Measurements from ENCODE around the gene USP5. TPM values are rescaled to one million over a fixed set of nuclear protein-coding genes. Genes with fewer than 3 reads are reported as not detected.
A peak's percentile ranks its signal among the peaks of the same experiment; 100 is the strongest.

USP5 gene
- total RNA-seq, 2 experiments from 2014 or later: 115 to 123 TPM

GRCh38 chr12:6847676-6848075, 4.3 kb upstream of the USP5 start:
- Mint-ChIP-seq H3K36me3 (ENCODE audit: low read depth) (peaks cover 34% of the 10 kb centered on the region), H3K4me1 (ENCODE audit: low read depth) (peaks cover 17% of the 10 kb centered on the region), H3K9me3 (no peaks in the 10 kb centered on the region), H3K27ac (no peak overlapping the region), H3K27me3 (ENCODE audit: low read depth) (no peaks in the 10 kb centered on the region), H3K4me3 (no peak overlapping the region)
- intact Hi-C loops (cut with micrococcal nuclease): no loop called here
- DNase-seq: no peak
- CTCF ChIA-PET: interaction anchor here (1.0 to 2.1 kb wide), 3 partner anchors 13 to 163 kb away, joined by 3 to 6 read pairs (median 4); partner anchors contain the start of gene SPSB2

GRCh38 chr12:6849427-6849826, 2.5 kb upstream of the USP5 start:
- no peak for DNase-seq
- Mint-ChIP-seq H3K27me3 (ENCODE audit: low read depth) (no peaks in the 10 kb centered on the region), H3K4me1 (ENCODE audit: low read depth) (peaks cover 31% of the 10 kb centered on the region), H3K27ac (no peak overlapping the region), H3K9me3 (no peaks in the 10 kb centered on the region), H3K4me3 (peak overlapping the region; percentile 86), H3K36me3 (ENCODE audit: low read depth) (peaks cover 36% of the 10 kb centered on the region)
- intact Hi-C loops (cut with micrococcal nuclease): no loop called here
- CTCF ChIA-PET: interaction anchor here (0.6 to 2.1 kb wide), 5 partner anchors 13 to 121 kb away, joined by 3 to 6 read pairs (median 3); partner anchors contain the start of genes MLF2 and SPSB2

- no peak for DNase-seq
- no peaks in the 10 kb centered on the region for H3K9me3 Mint-ChIP-seq
- H3K27me3 Mint-ChIP-seq (ENCODE audit: low read depth): no peaks in the 10 kb centered on the region
- intact Hi-C loops (cut with micrococcal nuclease): loop anchor here (5.0 kb wide), 3 partner anchors 257 to 513 kb away; partner anchors contain the start of genes C1RL and VAMP1
- H3K4me3 Mint-ChIP-seq: peak overlapping the region; percentile 86
- H3K27ac Mint-ChIP-seq: peak overlapping the region; percentile 78
- CTCF ChIA-PET: interaction anchor here (0.6 to 2.1 kb wide), 3 partner anchors 24 to 122 kb away, joined by 3 to 6 read pairs (median 3); no protein-coding TSS in a partner anchor
- peaks cover 36% of the 10 kb centered on the region for H3K36me3 Mint-ChIP-seq (ENCODE audit: low read depth)
- H3K4me1 Mint-ChIP-seq (ENCODE audit: low read depth): peaks cover 35% of the 10 kb centered on the region
Observed at GRCh38 chr12:6849976-6850560, 1.9 kb upstream of the USP5 start.

GRCh38 chr12:6850796-6851152, 1.2 kb upstream of the USP5 start:
- CTCF ChIA-PET: interaction anchor here (0.5 to 4.0 kb wide), 7 partner anchors 15 to 368 kb away, joined by 3 to 19 read pairs (median 10); partner anchors contain the start of genes MLF2, SPSB2 and TPI1
- Mint-ChIP-seq H3K9me3 (no peaks in the 10 kb centered on the region), H3K27me3 (ENCODE audit: low read depth) (no peaks in the 10 kb centered on the region), H3K4me1 (ENCODE audit: low read depth) (peaks cover 35% of the 10 kb centered on the region), H3K36me3 (ENCODE audit: low read depth) (peaks cover 36% of the 10 kb centered on the region), H3K4me3 (peak overlapping the region; percentile 86), H3K27ac (peak overlapping the region; percentile 93)
- no peak for DNase-seq
- intact Hi-C loops (cut with micrococcal nuclease): loop anchor here (1.0 to 5.0 kb wide), 7 partner anchors 22 to 513 kb away; partner anchors contain the start of genes C1RL, LPCAT3, P3H3 and RNU7-1

- peak; percentile 99 for DNase-seq
- Mint-ChIP-seq H3K27me3 (ENCODE audit: low read depth) (no peaks in the 10 kb centered on the region), H3K4me3 (peak within 1 kb of the TSS; percentile 86), H3K27ac (peak within 1 kb of the TSS; percentile 93), H3K36me3 (ENCODE audit: low read depth) (peaks cover 35% of the 10 kb centered on the region), H3K9me3 (no peaks in the 10 kb centered on the region), H3K4me1 (ENCODE audit: low read depth) (peaks cover 35% of the 10 kb centered on the region)
- CTCF ChIA-PET: interaction anchor here (0.5 to 4.0 kb wide), 14 partner anchors 10 to 369 kb away, joined by 3 to 19 read pairs (median 5); partner anchors contain the start of genes MLF2, SPSB2 and TPI1
- intact Hi-C loops (cut with micrococcal nuclease): loop anchor here (1.0 to 5.0 kb wide), 7 partner anchors 23 to 514 kb away; partner anchors contain the start of genes C1RL, LPCAT3, P3H3 and RNU7-1
Observed at GRCh38 chr12:6851153-6851920, 613 bp upstream of the USP5 start, which contains the start of gene CDCA3. Gene CDCA3 (minus strand): TSS chr12:6851286. CDS start chr12:6850952, 334 bp downstream.

GRCh38 chr12:6852651-6853354, 853 bp downstream of the USP5 start:
- Mint-ChIP-seq H3K9me3 (no peaks in the 10 kb centered on the region), H3K36me3 (ENCODE audit: low read depth) (peaks cover 31% of the 10 kb centered on the region), H3K27ac (peak overlapping the region; percentile 93), H3K4me1 (ENCODE audit: low read depth) (peaks cover 35% of the 10 kb centered on the region), H3K4me3 (peak overlapping the region; percentile 86), H3K27me3 (ENCODE audit: low read depth) (no peaks in the 10 kb centered on the region)
- intact Hi-C loops (cut with micrococcal nuclease): loop anchor here (1.0 to 5.0 kb wide), 18 partner anchors 20 to 516 kb away; partner anchors contain the start of genes C1RL, CHD4, COPS7A and EMG1
- CTCF ChIA-PET: interaction anchor here (1.0 to 4.0 kb wide), 15 partner anchors 8 to 298 kb away, joined by 3 to 24 read pairs (median 5); partner anchors contain the start of genes MLF2, PTMS, SPSB2 and TPI1
- peak; percentile 81 for DNase-seq

GRCh38 chr12:6853626-6854025, 1.7 kb downstream of the USP5 start:
- CTCF ChIA-PET: interaction anchor here (0.7 to 4.0 kb wide), 10 partner anchors 9 to 119 kb away, joined by 3 to 24 read pairs (median 6); partner anchors contain the start of genes PTMS, SPSB2 and TPI1
- H3K27ac Mint-ChIP-seq: peak overlapping the region; percentile 93
- DNase-seq: no peak
- peak overlapping the region; percentile 86 for H3K4me3 Mint-ChIP-seq
- H3K9me3 Mint-ChIP-seq: no peaks in the 10 kb centered on the region
- no peaks in the 10 kb centered on the region for H3K27me3 Mint-ChIP-seq (ENCODE audit: low read depth)
- H3K36me3 Mint-ChIP-seq (ENCODE audit: low read depth): peaks cover 29% of the 10 kb centered on the region
- intact Hi-C loops (cut with micrococcal nuclease): loop anchor here (5.0 kb wide), 3 partner anchors 254 to 516 kb away; partner anchors contain the start of genes C1RL and VAMP1
- peaks cover 35% of the 10 kb centered on the region for H3K4me1 Mint-ChIP-seq (ENCODE audit: low read depth)

GRCh38 chr12:6854036-6854435, 2.1 kb downstream of the USP5 start:
- Mint-ChIP-seq H3K27ac (peak overlapping the region; percentile 93), H3K4me1 (ENCODE audit: low read depth) (peaks cover 34% of the 10 kb centered on the region), H3K9me3 (no peaks in the 10 kb centered on the region), H3K36me3 (ENCODE audit: low read depth) (peaks cover 28% of the 10 kb centered on the region), H3K27me3 (ENCODE audit: low read depth) (no peaks in the 10 kb centered on the region), H3K4me3 (peak overlapping the region; percentile 86)
- CTCF ChIA-PET: interaction anchor here (0.7 to 4.0 kb wide), 7 partner anchors 9 to 84 kb away, joined by 3 to 24 read pairs (median 6); partner anchors contain the start of gene SPSB2
- no peak for DNase-seq
- intact Hi-C loops (cut with micrococcal nuclease): loop anchor here (5.0 kb wide), 3 partner anchors 253 to 517 kb away; partner anchors contain the start of genes C1RL and VAMP1

- peaks cover 23% of the 10 kb centered on the region for H3K36me3 Mint-ChIP-seq (ENCODE audit: low read depth)
- intact Hi-C loops (cut with micrococcal nuclease): no loop called here
- CTCF ChIA-PET: interaction anchor here (3.1 kb wide), 1 partner anchor 17 kb away, joined by 24 read pairs; the partner anchor contains the start of gene SPSB2
- no peaks in the 10 kb centered on the region for H3K9me3 Mint-ChIP-seq
- H3K27ac Mint-ChIP-seq: no peak overlapping the region
- no peak for DNase-seq
- H3K4me1 Mint-ChIP-seq (ENCODE audit: low read depth): peaks cover 23% of the 10 kb centered on the region
- H3K27me3 Mint-ChIP-seq (ENCODE audit: low read depth): no peaks in the 10 kb centered on the region
- no peak overlapping the region for H3K4me3 Mint-ChIP-seq
Observed at GRCh38 chr12:6855322-6855721, 3.4 kb downstream of the USP5 start.

- CTCF ChIA-PET: interaction anchor here (0.6 to 1.7 kb wide), 2 partner anchors 11 to 58 kb away, joined by 7 read pairs; no protein-coding TSS in a partner anchor
- intact Hi-C loops (cut with micrococcal nuclease): no loop called here
- Mint-ChIP-seq H3K27ac (no peak overlapping the region), H3K4me3 (no peak overlapping the region), H3K9me3 (no peaks in the 10 kb centered on the region), H3K27me3 (ENCODE audit: low read depth) (no peaks in the 10 kb centered on the region), H3K4me1 (ENCODE audit: low read depth) (peaks cover 9% of the 10 kb centered on the region), H3K36me3 (ENCODE audit: low read depth) (peaks cover 38% of the 10 kb centered on the region)
- no peak for DNase-seq
Observed at GRCh38 chr12:6858799-6859198, 6.8 kb downstream of the USP5 start.

- H3K9me3 Mint-ChIP-seq: no peaks in the 10 kb centered on the region
- intact Hi-C loops (cut with micrococcal nuclease): no loop called here
- no peak overlapping the region for H3K4me3 Mint-ChIP-seq
- no peaks in the 10 kb centered on the region for H3K4me1 Mint-ChIP-seq (ENCODE audit: low read depth)
- CTCF ChIA-PET: interaction anchor here (1.4 to 1.7 kb wide), 2 partner anchors 10 to 13 kb away, joined by 4 to 7 read pairs; partner anchors contain the start of gene SPSB2
- peaks cover 40% of the 10 kb centered on the region for H3K36me3 Mint-ChIP-seq (ENCODE audit: low read depth)
- no peak overlapping the region for H3K27ac Mint-ChIP-seq
- H3K27me3 Mint-ChIP-seq (ENCODE audit: low read depth): no peaks in the 10 kb centered on the region
- no peak for DNase-seq
Observed at GRCh38 chr12:6860116-6860515, 8.2 kb downstream of the USP5 start.

All from activated naive CD4-positive, alpha-beta T cell treated with anti-CD3 and anti-CD28 coated beads for 36 hours (primary cell).